ENCODE results near the gene PAX5. TPM values are rescaled to one million over a fixed set of nuclear protein-coding genes. Genes with fewer than 3 reads are reported as not detected.

Gene PAX5
- total and polyA plus RNA-seq, 2 donors (not counting 1 experiment from before 2014, with no cell fraction given), result 196 to 275 TPM

GRCh38 chr9:36905101-36906066 lies 128.7 kb downstream of the PAX5 start:
- H3K79me2 ChIP-seq (ENCODE audit: control insufficient read depth, insufficient read depth, low read length), result peaks cover 99% of the 10 kb centered on the region
- peaks cover 0 to 23% of the 10 kb centered on the region in 2 donors for H3K4me1 ChIP-seq (ENCODE audit: control insufficient read depth in 2 of 2, insufficient read depth in 2 of 2, low read length in 2 of 2)
- peaks cover 51% of the 10 kb centered on the region for H3K4me1 Mint-ChIP-seq
- H3K4me3 Mint-ChIP-seq, result no peak overlapping the region
- no peaks in the 10 kb centered on the region for H3K9me3 ChIP-seq (ENCODE audit: control extremely low read depth in 1 of 3, control insufficient read depth in 2 of 3, insufficient read depth in 1 of 3, low read length in 2 of 3)
- peaks cover 0 to 92% of the 10 kb centered on the region in 2 experiments for H3K36me3 ChIP-seq (replicated peaks in 1 of 2; ENCODE audit: control extremely low read depth in 1 of 2, control insufficient read depth in 1 of 2, extremely low read depth in 1 of 2, insufficient read depth in 2 of 2, low read length in 1 of 2)
- POLR2A ChIA-PET, result no interaction called here
- no peak overlapping the region for H3K4me3 ChIP-seq (ENCODE audit: control extremely low read depth in 1 of 5, extremely low read depth in 1 of 5, insufficient read depth in 1 of 5, low read depth in 2 of 5, low read length in 4 of 5)
- whole genome bisulfite sequencing (ENCODE audit: insufficient coverage), result 90% methylated on average over 8 of the region's 10 CpGs
- no peaks in the 10 kb centered on the region for H3K27me3 Mint-ChIP-seq
- CTCF ChIA-PET, result interaction anchor here (1.1 to 2.2 kb wide), 3 partner anchors 32 to 177 kb away, joined by 3 to 18 read pairs (median 3); no protein-coding TSS in a partner anchor
- DNase-seq (no peak), ATAC-seq (ENCODE audit: low read depth) (no peak)
- H2AFZ ChIP-seq (ENCODE audit: insufficient read depth, low read depth, low read length, poor library complexity, severe bottlenecking), result no peak overlapping the region
- TF ChIP-seq EZH2 (IDR thresholded peaks at IDR 0.05; ENCODE audit: borderline replicate concordance, insufficient read depth, low read depth, low read length, poor library complexity, severe bottlenecking) (no peak), CTCF (IDR thresholded peaks at IDR 0.05) (no peak)
- H3K9ac ChIP-seq (ENCODE audit: low read length), result no peak overlapping the region
- peak overlapping the region in 1 of 2 donors; percentile 12 for H3K27ac ChIP-seq (ENCODE audit: low read length in 2 of 2)
- intact Hi-C loops (cut with micrococcal nuclease), result loop anchor here (1.0 to 10.0 kb wide), 2 partner anchors 29 to 49 kb away; no protein-coding TSS in a partner anchor
- H4K20me1 ChIP-seq (ENCODE audit: control insufficient read depth, insufficient read depth, low read length, poor library complexity, severe bottlenecking), result peaks cover 98% of the 10 kb centered on the region
- H3K27ac Mint-ChIP-seq, result peak overlapping the region; percentile 69
- H3K9me3 Mint-ChIP-seq (ENCODE audit: insufficient read depth), result no peaks in the 10 kb centered on the region
- H3K27me3 ChIP-seq (replicated peaks in 1 of 4; ENCODE audit: control extremely low read depth in 1 of 4, control insufficient read depth in 3 of 4, insufficient read depth in 4 of 4, low read length in 3 of 4), result no peaks in the 10 kb centered on the region
- no peak overlapping the region for H3K4me2 ChIP-seq (replicated peaks; ENCODE audit: low read depth, low read length, poor library complexity, severe bottlenecking)

Data from B cell (primary cell).